Frontal cortex (tissue), 4 donors: ENCODE results near the gene FN1. TPM values are rescaled to one million over a fixed set of nuclear protein-coding genes. Genes with fewer than 3 reads are reported as not detected.
"Not testable (repeated sequence)": the region's sequence is repeated elsewhere in the genome, so short reads cannot be mapped to it uniquely, and the experiment has no call there.

ENCODE experiments used
- DNase-seq, 2 donors: peaks; one replicate each; pipeline ENCODE4 v3.0.0; 2012; ENCODE audit warnings: low spot score in 2 of 2
- FAIRE-seq: peaks from 2 replicates; lab custom pipeline; 2012; peaks lifted over from hg19 to GRCh38; lab: Jason Lieb, UNC
- total RNA-seq: library from RNA; depleted of rRNA; stranded (reverse); fragments of >200 nt; gene quantifications from one replicate; pipeline ENCODE4 v1.2.3, GENCODE V29; 2014
- donor health status: control.
- donor health status: control.
- donor health status: control.

The FN1 gene
- total RNA-seq, 1 donor from 2014 or later: 99.9 TPM

DNA sequence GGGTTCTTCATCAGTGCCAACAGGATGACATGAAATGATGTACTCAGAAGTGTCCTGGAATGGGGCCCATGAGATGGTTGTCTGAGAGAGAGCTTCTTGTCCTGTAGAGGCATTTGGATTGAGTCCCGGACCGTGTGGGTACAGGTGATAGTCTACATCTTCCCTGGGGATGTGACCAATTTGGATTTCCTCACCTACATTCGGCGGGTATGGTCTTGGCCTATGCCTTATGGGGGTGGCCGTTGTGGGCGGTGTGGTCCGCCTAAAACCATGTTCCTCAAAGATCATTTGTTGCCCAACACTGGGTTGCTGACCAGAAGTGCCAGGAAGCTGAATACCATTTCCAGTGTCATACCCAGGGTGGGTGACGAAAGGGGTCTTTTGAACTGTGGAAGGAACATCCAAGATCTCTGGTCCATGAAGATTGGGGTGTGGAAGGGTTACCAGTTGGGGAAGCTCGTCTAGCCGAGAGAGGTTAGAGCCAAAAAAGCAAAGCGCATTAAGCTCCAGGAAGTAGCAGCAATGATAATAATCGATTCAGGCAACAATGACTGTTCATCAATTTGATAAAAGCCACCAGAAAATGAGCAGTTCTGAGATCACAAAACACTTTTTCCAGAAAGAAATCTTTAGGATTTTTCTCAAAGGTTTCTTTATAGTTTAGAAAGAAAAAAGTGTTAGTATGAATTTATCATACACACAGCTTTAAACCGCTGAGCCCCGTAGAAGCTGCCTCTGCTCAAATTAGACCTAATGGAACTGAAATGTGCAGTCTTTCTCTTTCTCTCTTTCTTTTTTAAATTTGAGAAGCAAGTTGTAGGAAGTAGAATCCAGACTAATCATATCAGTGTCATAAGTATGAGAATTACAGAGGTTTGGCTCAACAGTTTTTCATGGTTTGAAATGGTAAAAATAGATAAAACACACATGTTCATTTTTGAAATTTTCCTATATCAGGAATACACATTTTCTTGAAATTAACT lies 63.7 kb downstream of the FN1 start:
- FAIRE-seq: no peak
- DNase-seq: no peak

DNA sequence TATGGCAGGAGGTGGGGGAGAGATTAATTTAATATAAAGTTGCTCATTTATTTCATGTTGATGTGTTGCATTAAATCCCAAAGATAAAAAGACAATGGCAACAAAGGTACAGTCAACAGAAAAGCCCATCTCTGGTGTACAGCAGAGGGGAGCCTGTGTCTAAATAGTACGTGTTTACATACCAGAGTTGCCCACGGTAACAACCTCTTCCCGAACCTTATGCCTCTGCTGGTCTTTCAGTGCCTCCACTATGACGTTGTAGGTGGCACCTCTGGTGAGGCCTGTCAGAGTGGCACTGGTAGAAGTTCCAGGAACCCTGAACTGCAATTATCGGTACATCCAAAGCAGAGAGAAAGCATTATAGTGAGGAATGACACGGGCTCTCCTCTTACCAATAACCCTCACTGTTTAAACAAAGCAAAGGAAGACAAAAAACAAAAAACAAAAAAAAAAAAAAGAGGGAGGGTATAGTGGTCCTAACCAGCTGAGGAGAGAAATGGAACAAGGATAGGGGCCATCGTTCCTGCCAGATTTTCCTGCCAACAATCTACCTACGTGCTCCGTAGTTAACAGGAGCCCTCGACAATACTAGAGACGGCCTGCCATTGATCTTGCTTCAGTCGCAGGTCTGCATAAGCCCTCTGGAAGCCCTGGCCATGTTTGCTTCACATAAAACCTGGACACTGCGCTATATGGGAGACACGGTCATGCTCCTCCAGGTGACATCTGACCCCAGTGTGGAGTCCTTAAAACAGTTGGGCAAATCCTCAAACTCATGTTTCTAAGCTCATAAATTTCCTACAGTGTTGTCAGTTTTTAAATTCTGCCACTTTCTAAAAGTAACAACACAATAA lies 65.5 kb downstream of the FN1 start:
- no peak for FAIRE-seq
- DNase-seq: no peak

DNA sequence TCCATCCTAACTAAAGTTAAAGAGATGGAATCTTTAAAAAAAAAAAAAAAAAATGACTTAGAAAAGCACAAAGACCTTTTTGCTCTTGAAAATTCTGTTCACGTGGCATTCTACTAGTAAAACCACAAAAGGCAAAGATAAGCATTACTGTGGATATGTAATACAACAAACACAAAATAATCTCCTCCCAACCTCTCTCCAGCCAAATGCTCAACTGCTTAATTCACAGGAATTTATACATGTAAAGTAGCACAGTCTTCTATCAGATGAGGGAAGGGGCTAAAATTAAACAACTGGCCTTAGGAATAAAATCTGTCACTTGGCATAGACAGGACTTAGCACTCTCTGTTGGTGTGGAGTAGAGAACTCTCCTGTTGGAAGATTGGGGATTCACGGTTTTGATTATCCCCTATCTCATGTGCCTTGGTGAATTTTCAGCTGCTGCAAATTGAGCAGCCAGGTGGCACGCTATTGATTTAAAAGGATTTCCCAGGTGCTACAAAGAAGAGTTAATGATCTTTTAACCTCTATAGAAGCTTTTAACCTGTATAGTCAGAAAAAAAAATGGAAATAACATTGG lies 66.6 kb downstream of the FN1 start:
- no peak for DNase-seq
- FAIRE-seq: no peak

GRCh38 chr2:215368493-215368809 lies 67.4 kb downstream of the FN1 start:
- FAIRE-seq: no peak
- DNase-seq: no peak

DNA sequence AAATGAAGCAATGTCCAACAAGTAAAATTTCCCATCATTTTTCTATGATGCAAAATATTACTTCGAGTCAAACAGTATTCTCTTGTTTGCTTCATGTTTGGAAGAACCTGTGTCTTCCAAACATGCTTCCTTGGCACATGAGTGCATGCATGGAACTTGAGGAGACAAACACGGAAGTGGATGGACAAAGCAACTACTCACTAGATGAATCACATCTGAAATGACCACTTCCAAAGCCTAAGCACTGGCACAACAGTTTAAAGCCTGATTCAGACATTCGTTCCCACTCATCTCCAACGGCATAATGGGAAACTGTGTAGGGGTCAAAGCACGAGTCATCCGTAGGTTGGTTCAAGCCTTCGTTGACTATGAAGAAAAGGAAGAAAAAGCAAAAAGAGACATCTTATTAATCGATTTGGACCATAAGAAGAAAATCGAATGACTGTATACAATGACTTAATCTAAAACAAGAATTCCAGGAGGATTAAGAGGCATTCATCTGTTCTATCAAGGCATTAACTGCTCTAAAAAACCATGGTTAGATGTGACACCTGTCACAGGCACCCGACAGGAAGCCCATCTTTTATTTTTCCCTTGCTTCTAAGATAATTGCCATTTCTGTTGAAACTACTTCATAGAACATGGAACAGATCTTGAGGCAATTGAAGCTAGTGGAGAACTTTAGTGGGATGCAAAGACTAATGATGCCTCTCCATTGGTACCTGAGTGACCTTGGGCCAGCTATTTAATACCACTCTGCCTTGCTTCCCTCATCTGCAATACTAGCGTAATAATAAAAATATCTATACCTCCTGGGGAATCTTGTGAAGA lies 68.0 kb downstream of the FN1 start:
- DNase-seq (no peak), FAIRE-seq (no peak)

DNA sequence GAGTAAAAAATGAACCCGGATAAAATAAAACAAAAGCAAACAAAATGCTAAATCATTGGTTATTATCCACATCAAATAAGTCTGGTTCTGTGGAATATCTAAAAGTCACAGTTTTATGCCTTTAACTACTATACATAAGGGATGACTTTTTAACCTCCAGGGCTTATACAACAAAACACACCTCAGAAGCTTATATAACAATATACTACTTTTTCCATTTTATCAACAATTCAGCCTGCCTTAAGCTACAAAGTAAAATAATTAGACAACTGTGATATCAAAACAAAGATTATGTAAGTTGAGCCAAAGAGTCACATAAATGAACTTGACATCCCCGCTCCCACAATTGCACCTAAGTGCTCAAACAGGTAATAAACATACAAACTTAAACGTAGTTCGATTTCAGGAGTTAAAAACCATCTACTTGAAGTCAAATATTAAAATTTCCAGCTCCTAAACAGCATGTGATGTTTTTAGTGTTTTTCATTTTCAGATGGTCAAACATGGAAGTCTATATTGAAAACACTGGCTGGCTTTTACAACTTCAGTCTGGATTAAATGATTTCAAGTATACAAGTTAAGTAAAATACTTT lies 69.3 kb downstream of the FN1 start:
- FAIRE-seq: no peak

DNA sequence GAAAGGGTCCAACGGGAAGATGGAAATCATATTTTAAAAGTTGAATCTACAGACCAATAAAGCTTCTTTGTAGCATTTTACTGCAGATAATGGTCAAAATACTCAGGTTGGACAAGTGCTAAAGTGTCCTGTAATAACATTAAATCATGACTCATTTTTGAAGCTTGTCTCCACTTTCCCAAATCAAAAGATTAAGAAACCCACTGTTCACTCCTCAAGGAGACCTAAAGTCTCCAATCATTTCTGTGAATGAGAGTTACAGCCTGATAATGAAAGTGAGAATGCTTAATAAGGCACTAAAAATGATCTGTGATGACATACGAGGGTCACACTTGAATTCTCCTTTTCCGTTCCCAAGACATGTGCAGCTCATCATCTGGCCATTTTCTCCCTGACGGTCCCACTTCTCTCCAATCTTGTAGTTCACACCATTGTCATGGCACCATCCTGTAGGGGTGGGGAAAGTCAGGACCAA lies 70.6 kb downstream of the FN1 start:
- no peak for FAIRE-seq
- DNase-seq: no peak

More for the DNA sequence above, 69.3 kb downstream of the FN1 start:
- no peak for DNase-seq

GRCh38 chr2:215364157-215365155 lies 71.4 kb downstream of the FN1 start:
- no peak for FAIRE-seq

DNA sequence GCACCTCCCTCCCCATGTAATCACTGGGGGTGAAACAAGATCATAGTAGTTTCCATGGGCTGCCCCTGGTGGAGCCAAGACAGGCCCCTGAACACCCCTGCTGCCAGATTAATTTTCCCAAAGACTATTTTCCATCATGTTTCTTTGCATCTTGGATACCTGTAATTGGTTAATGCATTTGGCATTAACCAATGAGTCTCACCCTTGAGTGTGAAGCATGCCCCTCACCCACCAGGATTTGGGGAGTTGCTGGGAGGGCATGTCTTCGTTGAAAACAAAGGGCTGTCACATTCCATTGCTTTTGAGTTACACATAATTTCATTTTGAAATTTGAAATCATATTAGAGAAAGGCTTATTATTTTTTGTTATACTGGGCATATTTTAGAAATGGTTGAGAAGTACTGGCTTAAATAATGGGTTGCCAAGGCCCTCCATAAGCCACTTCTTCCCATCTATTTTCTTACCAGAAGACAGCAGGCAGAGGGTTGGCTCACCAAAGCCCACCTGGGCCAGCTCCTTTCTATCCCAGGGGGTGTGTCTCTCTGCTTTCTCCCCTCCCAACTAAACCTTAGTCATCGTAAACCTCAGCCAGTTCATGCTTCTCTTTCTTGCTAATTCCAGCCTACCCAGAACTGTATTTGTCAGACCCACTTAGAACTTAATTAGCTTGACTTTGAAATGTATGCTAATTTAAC lies 72.3 kb downstream of the FN1 start:
- DNase-seq (no peak), FAIRE-seq (no peak)

More at GRCh38 chr2:215364157-215365155, 71.4 kb downstream of the FN1 start:
- DNase-seq: no peak

DNA sequence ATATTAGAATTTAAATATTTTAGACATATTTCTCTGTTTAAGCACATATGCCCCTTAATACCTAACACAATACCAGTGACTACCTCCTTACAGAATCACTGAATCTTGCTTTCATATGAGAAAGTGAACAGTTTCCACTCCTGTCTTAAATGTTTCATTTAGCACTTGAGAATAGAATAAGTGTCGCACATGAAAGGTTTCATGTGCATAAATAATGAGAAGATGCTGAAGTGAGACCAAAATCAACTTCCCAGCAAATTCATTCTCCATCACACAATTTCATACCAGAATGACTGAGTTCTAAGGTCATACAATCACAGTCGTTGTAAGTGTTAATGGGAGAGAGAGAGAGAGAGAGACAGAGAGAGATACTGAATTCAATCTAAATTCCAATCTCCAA lies 72.8 kb downstream of the FN1 start:
- no peak for FAIRE-seq
- no peak for DNase-seq

- no peak for FAIRE-seq
- no peak for DNase-seq
These were observed 73.3 kb downstream of the FN1 start for GRCh38 chr2:215362562-215362904.

GRCh38 chr2:215361876-215362561 lies 73.8 kb downstream of the FN1 start:
- no peak for DNase-seq
- FAIRE-seq: no peak

DNA sequence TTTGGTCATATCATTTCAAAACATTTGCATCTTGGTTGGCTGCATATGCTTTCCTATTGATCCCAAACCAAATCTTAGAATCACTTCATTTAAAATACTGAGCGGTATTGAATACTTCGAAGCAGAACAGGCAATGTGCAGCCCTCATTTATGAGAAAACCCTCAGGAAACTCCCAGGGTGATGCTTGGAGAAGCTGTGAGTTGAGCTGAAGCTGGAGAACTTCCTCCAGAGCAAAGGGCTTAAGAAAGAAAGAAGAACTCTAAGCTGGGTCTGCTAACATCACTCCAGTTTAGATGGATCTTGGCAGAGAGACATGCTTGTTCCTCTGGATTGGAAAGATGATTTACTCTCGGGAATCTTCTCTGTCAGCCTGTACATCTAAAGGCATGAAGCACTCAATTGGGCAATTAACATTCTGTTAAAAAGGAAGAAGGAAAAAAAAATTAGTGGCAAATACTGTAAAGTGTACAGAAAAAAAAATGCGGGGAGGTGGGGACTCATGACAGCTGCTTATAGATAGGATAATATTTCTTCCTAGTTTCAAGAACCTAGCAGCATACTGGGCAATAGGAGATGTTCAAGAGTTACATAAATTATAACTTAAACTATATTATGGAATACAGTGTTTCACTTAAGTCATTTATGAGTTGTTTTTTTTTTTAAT lies 74.5 kb downstream of the FN1 start:
- FAIRE-seq (no peak), DNase-seq (no peak)

DNA sequence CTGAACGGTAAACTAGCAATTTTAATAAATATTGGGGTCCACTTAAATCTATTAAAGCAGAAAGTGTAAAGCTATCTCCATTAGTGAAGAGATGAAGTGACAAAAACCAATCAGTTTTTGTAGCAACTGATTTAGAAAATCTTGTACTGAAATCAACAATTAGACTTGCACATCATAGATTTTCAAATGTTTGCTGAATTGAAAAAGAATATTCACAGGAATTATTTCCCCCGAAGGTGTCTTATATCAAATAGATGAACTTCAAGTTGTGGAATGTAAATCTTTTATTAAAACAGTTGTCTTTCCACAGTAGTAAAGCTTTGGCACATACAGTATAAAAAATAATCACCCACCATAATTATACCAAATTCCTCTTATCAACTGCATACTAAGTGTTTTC lies 75.3 kb downstream of the FN1 start:
- FAIRE-seq (no peak), DNase-seq (no peak)

- DNase-seq, FAIRE-seq: not testable (repeated sequence)
These were observed 75.8 kb downstream of the FN1 start for GRCh38 chr2:215360059-215360458.

DNA sequence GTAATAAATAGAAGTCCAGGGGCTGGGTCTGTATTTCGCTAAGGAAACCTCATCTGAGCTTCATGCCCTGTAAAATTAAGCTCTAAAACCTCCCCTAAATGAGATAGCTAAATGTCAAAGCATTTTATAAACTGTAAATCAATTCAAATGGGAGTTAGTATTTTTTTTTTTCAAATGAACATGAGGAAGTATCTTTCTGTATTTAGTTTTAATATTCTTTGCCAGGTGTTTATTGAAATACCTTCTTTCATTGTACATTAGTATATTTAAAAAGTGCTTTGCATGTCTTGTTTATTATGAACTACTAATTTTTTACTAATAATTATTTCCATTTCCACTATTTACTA lies 76.3 kb downstream of the FN1 start:
- no peak for FAIRE-seq
- no peak for DNase-seq
